ENCODE data around the gene PIGW. TPM values are rescaled to one million over a fixed set of nuclear protein-coding genes. Genes with fewer than 3 reads are reported as not detected.

Gene PIGW
- polyA plus RNA-seq, 3 donors: 3.1 to 5.9 (median 3.7) TPM

DNA sequence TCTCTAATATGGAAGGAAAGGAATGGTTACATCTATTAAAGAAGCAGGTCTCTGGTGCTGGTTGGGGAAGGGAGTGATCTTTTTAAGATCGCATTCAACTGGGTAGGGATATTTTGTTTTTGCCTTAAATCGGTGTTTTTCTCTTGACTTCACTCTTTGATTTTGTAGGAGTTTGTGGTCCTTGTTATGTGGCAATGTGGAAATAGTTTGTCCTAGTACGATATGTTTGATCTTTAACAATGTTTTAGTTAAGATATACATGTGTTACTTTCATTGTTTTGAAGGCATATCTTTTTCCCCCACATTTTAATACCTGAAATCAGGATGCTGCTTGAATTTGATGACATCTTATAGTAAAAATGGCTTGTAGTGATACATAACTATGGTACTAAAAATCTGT is 18.7 kb downstream of the PIGW start:
- H3K9ac ChIP-seq (ENCODE audit: insufficient read depth, low read length, poor library complexity, severe bottlenecking): no peak overlapping the region
- DNase-seq: no peak
- no peak overlapping the region for H3K4me2 ChIP-seq (replicated peaks; ENCODE audit: extremely low read depth, low read length, poor library complexity, severe bottlenecking)
- H3K36me3 ChIP-seq (replicated peaks in 1 of 2; ENCODE audit: control insufficient read depth in 1 of 2, insufficient read depth in 2 of 2, low read length in 2 of 2): peaks cover 37 to 52% of the 10 kb centered on the region in 2 donors
- no peaks in the 10 kb centered on the region for H3K9me3 ChIP-seq (replicated peaks in 1 of 2; ENCODE audit: control insufficient read depth in 1 of 2, insufficient read depth in 1 of 2, low read length in 2 of 2)
- peaks cover 26 to 29% of the 10 kb centered on the region in 2 donors for H3K4me1 ChIP-seq (ENCODE audit: control insufficient read depth in 1 of 2, insufficient read depth in 2 of 2, low read length in 2 of 2)
- Mint-ChIP-seq H3K27me3 (ENCODE audit: low read depth in 3 of 3) (no peaks in the 10 kb centered on the region), H3K36me3 (peaks cover 28 to 53% of the 10 kb centered on the region in 2 donors), H3K27ac (no peak overlapping the region), H3K4me1 (peaks cover 24% of the 10 kb centered on the region), H3K4me3 (no peak overlapping the region), H3K9me3 (no peaks in the 10 kb centered on the region)
- peaks cover 98% of the 10 kb centered on the region for H3K79me2 ChIP-seq (ENCODE audit: insufficient read depth, low read length)
- H4K20me1 ChIP-seq (ENCODE audit: insufficient read depth, low read length): peaks cover 99% of the 10 kb centered on the region
- intact Hi-C loops (cut with micrococcal nuclease): no loop called here
- TF ChIP-seq, protein P1, sequence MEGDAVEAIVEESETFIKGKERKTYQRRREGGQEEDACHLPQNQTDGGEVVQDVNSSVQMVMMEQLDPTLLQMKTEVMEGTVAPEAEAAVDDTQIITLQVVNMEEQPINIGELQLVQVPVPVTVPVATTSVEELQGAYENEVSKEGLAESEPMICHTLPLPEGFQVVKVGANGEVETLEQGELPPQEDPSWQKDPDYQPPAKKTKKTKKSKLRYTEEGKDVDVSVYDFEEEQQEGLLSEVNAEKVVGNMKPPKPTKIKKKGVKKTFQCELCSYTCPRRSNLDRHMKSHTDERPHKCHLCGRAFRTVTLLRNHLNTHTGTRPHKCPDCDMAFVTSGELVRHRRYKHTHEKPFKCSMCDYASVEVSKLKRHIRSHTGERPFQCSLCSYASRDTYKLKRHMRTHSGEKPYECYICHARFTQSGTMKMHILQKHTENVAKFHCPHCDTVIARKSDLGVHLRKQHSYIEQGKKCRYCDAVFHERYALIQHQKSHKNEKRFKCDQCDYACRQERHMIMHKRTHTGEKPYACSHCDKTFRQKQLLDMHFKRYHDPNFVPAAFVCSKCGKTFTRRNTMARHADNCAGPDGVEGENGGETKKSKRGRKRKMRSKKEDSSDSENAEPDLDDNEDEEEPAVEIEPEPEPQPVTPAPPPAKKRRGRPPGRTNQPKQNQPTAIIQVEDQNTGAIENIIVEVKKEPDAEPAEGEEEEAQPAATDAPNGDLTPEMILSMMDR (IDR thresholded peaks at IDR 0.05): no peak
- no peak overlapping the region for H3K4me3 ChIP-seq (replicated peaks in 1 of 3; ENCODE audit: low read depth in 2 of 3, low read length in 3 of 3)
- H3K27ac ChIP-seq (ENCODE audit: low read depth in 1 of 2, low read length in 2 of 2): peak overlapping the region in 1 of 2 donors; percentile 1
- no peak overlapping the region for H2AFZ ChIP-seq (ENCODE audit: insufficient read depth, low read depth, low read length, poor library complexity, severe bottlenecking)
- H3K27me3 ChIP-seq (ENCODE audit: control insufficient read depth in 2 of 2, insufficient read depth in 2 of 2, low read length in 2 of 2): no peaks in the 10 kb centered on the region
- no CpG with 5 or more reads among the region's 3 CpGs for WGBS (ENCODE audit: insufficient coverage)

DNA sequence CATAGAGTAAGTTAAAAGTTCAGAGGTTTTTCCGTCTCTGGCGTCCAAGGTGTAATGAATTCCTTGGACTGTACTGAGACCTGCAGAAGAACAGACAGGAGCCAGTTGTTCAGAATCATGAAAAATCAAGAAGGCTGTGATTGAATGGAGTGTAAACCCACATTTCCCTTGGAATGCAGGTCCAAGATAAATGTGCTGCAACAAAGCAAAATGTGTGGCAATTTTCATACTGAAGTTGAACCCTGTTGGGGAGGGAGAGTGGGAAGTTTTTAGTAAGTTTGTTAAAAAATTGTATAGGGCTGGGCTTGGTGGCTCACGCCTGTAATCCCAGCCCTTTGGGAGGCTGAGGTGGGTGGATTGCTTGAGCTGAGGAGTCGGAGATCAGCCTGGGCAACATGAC is 31.3 kb downstream of the PIGW start:
- no peak overlapping the region for H3K4me2 ChIP-seq (replicated peaks; ENCODE audit: extremely low read depth, low read length, poor library complexity, severe bottlenecking)
- Mint-ChIP-seq H3K27me3 (ENCODE audit: low read depth in 3 of 3) (no peaks in the 10 kb centered on the region), H3K9me3 (no peaks in the 10 kb centered on the region), H3K36me3 (peaks cover 77 to 97% of the 10 kb centered on the region in 2 donors), H3K4me1 (no peaks in the 10 kb centered on the region), H3K27ac (no peak overlapping the region), H3K4me3 (no peak overlapping the region)
- peaks cover 91% of the 10 kb centered on the region for H3K79me2 ChIP-seq (ENCODE audit: insufficient read depth, low read length)
- H3K27ac ChIP-seq (ENCODE audit: low read depth in 1 of 2, low read length in 2 of 2): no peak overlapping the region
- peaks cover 87 to 97% of the 10 kb centered on the region in 2 donors for H3K36me3 ChIP-seq (replicated peaks in 1 of 2; ENCODE audit: control insufficient read depth in 1 of 2, insufficient read depth in 2 of 2, low read length in 2 of 2)
- no peaks in the 10 kb centered on the region for H3K9me3 ChIP-seq (replicated peaks in 1 of 2; ENCODE audit: control insufficient read depth in 1 of 2, insufficient read depth in 1 of 2, low read length in 2 of 2)
- TF ChIP-seq, protein P1 (IDR thresholded peaks at IDR 0.05): no peak
- intact Hi-C loops (cut with micrococcal nuclease): no loop called here
- no peaks in the 10 kb centered on the region for H3K4me1 ChIP-seq (ENCODE audit: control insufficient read depth in 1 of 2, insufficient read depth in 2 of 2, low read length in 2 of 2)
- no peak overlapping the region for H3K9ac ChIP-seq (ENCODE audit: insufficient read depth, low read length, poor library complexity, severe bottlenecking)
- DNase-seq: no peak
- H3K27me3 ChIP-seq (ENCODE audit: control insufficient read depth in 2 of 2, insufficient read depth in 2 of 2, low read length in 2 of 2): no peaks in the 10 kb centered on the region
- H2AFZ ChIP-seq (ENCODE audit: insufficient read depth, low read depth, low read length, poor library complexity, severe bottlenecking): no peak overlapping the region
- peaks cover 100% of the 10 kb centered on the region for H4K20me1 ChIP-seq (ENCODE audit: insufficient read depth, low read length)
- H3K4me3 ChIP-seq (replicated peaks in 1 of 3; ENCODE audit: low read depth in 2 of 3, low read length in 3 of 3): no peak overlapping the region
- WGBS (ENCODE audit: insufficient coverage): 100% methylated on average over 3 of the region's 4 CpGs
